H1 (cell line): Measurements from ENCODE around the gene ACOT7. TPM values are rescaled to one million over a fixed set of nuclear protein-coding genes. Genes with fewer than 3 reads are reported as not detected.

Experiments
- CTCF ChIA-PET: fragments of 300-600 bp; sonication (Branson Sonifier 250); formaldehyde crosslinking; loops from one replicate; lab custom pipeline; 2021; ENCODE audit not compliant: partially characterized antibody; lab: Charles Lee
- POLR2A ChIA-PET: fragments of 300-600 bp; sonication (Branson Sonifier 250); formaldehyde crosslinking; loops from one replicate; lab custom pipeline; 2021; ENCODE audit warnings: inconsistent platforms; ENCODE audit not compliant: partially characterized antibody; lab: Charles Lee
- DNase-seq, 2 experiments: peaks; one replicate each; pipeline versions ENCODE4 v3.0.0 to v3.0.0-alpha.2; 2010 to 2022; ENCODE audit warnings: low spot score in 2 of 2, low read depth in 1 of 2, mixed read lengths in 1 of 2
- FAIRE-seq: peaks from 2 replicates; lab custom pipeline; 2011; peaks lifted over from hg19 to GRCh38; lab: Jason Lieb, UNC
- H2AFZ ChIP-seq: 2 replicates; pipeline ENCODE4 v1.8.1; 2012; ENCODE audit warnings: low read length, inconsistent platforms
- H2AK5ac ChIP-seq: 2 replicates; pipeline ENCODE4 v1.6.1; 2013; ENCODE audit warnings: low read depth, low read length
- H2BK120ac ChIP-seq: replicated peaks from 2 replicates; pipeline ENCODE3; 2013; ENCODE audit warnings: low read depth, low read length, inconsistent platforms
- H2BK12ac ChIP-seq: 2 replicates; pipeline ENCODE4 v1.6.1; 2013; ENCODE audit warnings: low read depth, low read length
- H2BK15ac ChIP-seq: 2 replicates; pipeline ENCODE4 v1.6.1; 2013; ENCODE audit warnings: low read length
- H2BK20ac ChIP-seq: 2 replicates; pipeline ENCODE4 v1.6.1; 2013; ENCODE audit warnings: low read length
- H2BK5ac ChIP-seq: 2 replicates; pipeline ENCODE4 v1.6.1; 2013; ENCODE audit warnings: low read depth, low read length
- H3K14ac ChIP-seq: 2 replicates; pipeline ENCODE4 v1.6.1; 2013; ENCODE audit warnings: inconsistent platforms; ENCODE audit not compliant: insufficient read length
- H3K18ac ChIP-seq: 2 replicates; pipeline ENCODE4 v1.6.1; 2013; ENCODE audit warnings: low read length; ENCODE audit errors: extremely low read depth
- H3K23ac ChIP-seq: 2 replicates; pipeline ENCODE4 v1.6.1; 2013; ENCODE audit warnings: inconsistent platforms; ENCODE audit not compliant: insufficient read length
- H3K23me2 ChIP-seq: 2 replicates; pipeline ENCODE4 v1.6.1; 2013; ENCODE audit warnings: low read depth, low read length
- H3K27ac ChIP-seq: 2 replicates; pipeline ENCODE4 v1.6.1; 2011; ENCODE audit warnings: low read depth, low read length, inconsistent platforms
- H3K27me3 ChIP-seq, 4 experiments: replicated peaks in 1 of 4; 1 replicate in 1 of 4; 2 replicates in 3 of 4; pipeline versions ENCODE4 v1.6.1 to v1.8.1; 2011 to 2013; ENCODE audit warnings: low read length in 3 of 4, mild to moderate bottlenecking in 3 of 4, inconsistent platforms in 2 of 4, mixed read lengths in 2 of 4, moderate library complexity in 1 of 4; ENCODE audit not compliant: control insufficient read depth in 3 of 4, insufficient read depth in 3 of 4; ENCODE audit errors: extremely low read depth in 1 of 4
- H3K36me3 ChIP-seq, 4 experiments: 2 replicates each; pipeline versions ENCODE4 v1.6.1 to v1.8.1; 2011 to 2013; ENCODE audit warnings: mild to moderate bottlenecking in 4 of 4, low read length in 3 of 4, moderate library complexity in 2 of 4, control low read depth in 1 of 4, inconsistent platforms in 1 of 4; ENCODE audit not compliant: insufficient read depth in 4 of 4, control insufficient read depth in 2 of 4
- H3K4ac ChIP-seq: replicated peaks from 2 replicates; pipeline ENCODE3; 2013; ENCODE audit warnings: low read length, low read depth, mixed read lengths, inconsistent platforms; ENCODE audit not compliant: insufficient read length
- H3K4me1 ChIP-seq, 4 experiments: replicated peaks in 1 of 4; 1 replicate in 1 of 4; 2 replicates in 3 of 4; pipeline versions ENCODE4 v1.6.1 to v1.8.1; 2011 to 2013; ENCODE audit warnings: low read length in 3 of 4, inconsistent platforms in 2 of 4, mixed read lengths in 1 of 4; ENCODE audit not compliant: insufficient read depth in 4 of 4, control insufficient read depth in 3 of 4
- H3K4me2 ChIP-seq, 2 experiments: 2 replicates each; pipeline versions ENCODE4 v1.6.1 to v1.8.1; 2011 to 2013; ENCODE audit warnings: low read depth in 2 of 2, low read length in 2 of 2, control low read depth in 1 of 2, inconsistent platforms in 1 of 2, mild to moderate bottlenecking in 1 of 2; ENCODE audit not compliant: insufficient read depth in 1 of 2
- H3K4me3 ChIP-seq, 4 experiments: fragments of 200-600, 300-600 bp in 1 of 4; sonication (generic), shearing (Covaris generic), sonication (Bioruptor Twin) in 1 of 4; 2 replicates each; pipeline versions ENCODE4 v1.5.1 to v1.8.1; 2011 to 2016; ENCODE audit warnings: low read length in 4 of 4, low read depth in 3 of 4, control low read depth in 2 of 4, inconsistent platforms in 2 of 4, mild to moderate bottlenecking in 2 of 4, mixed read lengths in 1 of 4, moderate library complexity in 1 of 4; ENCODE audit not compliant: insufficient read depth in 2 of 4; ENCODE audit errors: extremely low read depth in 1 of 4
- H3K56ac ChIP-seq: replicated peaks from 2 replicates; pipeline ENCODE3; 2013; ENCODE audit warnings: low read depth, mild to moderate bottlenecking, mixed read lengths, low read length, inconsistent platforms; ENCODE audit not compliant: insufficient read length
- H3K79me1 ChIP-seq: 2 replicates; pipeline ENCODE4 v1.6.1; 2013; ENCODE audit warnings: low read depth, low read length, control low read depth
- H3K79me2 ChIP-seq, 2 experiments: 2 replicates each; pipeline versions ENCODE4 v1.6.1 to v1.8.1; 2012 to 2013; ENCODE audit warnings: low read length in 2 of 2, mild to moderate bottlenecking in 2 of 2, inconsistent platforms in 1 of 2; ENCODE audit not compliant: insufficient read depth in 2 of 2, control insufficient read depth in 1 of 2
- H3K9ac ChIP-seq, 4 experiments: replicated peaks in 1 of 4; 1 replicate in 1 of 4; 2 replicates in 3 of 4; pipeline versions ENCODE4 v1.6.1 to v1.8.1; 2011 to 2013; ENCODE audit warnings: low read depth in 3 of 4, low read length in 3 of 4, control low read depth in 2 of 4, mild to moderate bottlenecking in 2 of 4, moderate library complexity in 2 of 4, inconsistent platforms in 1 of 4; ENCODE audit errors: extremely low read depth in 1 of 4
- H3K9me3 ChIP-seq, 2 experiments: 2 replicates each; pipeline versions ENCODE4 v1.6.1 to v1.8.1; 2012 to 2013; ENCODE audit warnings: mild to moderate bottlenecking in 2 of 2, moderate library complexity in 2 of 2, control low read depth in 1 of 2, inconsistent platforms in 1 of 2, low read depth in 1 of 2, low read length in 1 of 2, mixed read lengths in 1 of 2; ENCODE audit not compliant: insufficient read depth in 2 of 2
- H4K20me1 ChIP-seq, 2 experiments: replicated peaks in 1 of 2; 2 replicates each; pipeline versions ENCODE3 to v1.8.1; 2011 to 2013; ENCODE audit warnings: inconsistent platforms in 2 of 2, low read length in 2 of 2, mild to moderate bottlenecking in 1 of 2; ENCODE audit not compliant: insufficient read depth in 2 of 2, control insufficient read depth in 1 of 2
- H4K5ac ChIP-seq: 2 replicates; pipeline ENCODE4 v1.6.1; 2013; ENCODE audit warnings: low read length, low read depth, mixed read lengths, inconsistent platforms; ENCODE audit not compliant: insufficient read length
- H4K8ac ChIP-seq: 2 replicates; pipeline ENCODE4 v1.8.0; 2013; ENCODE audit warnings: mild to moderate bottlenecking, moderate library complexity, low read length, inconsistent platforms; ENCODE audit not compliant: insufficient read depth; ENCODE audit errors: extremely low read depth
- H4K91ac ChIP-seq: replicated peaks from 2 replicates; pipeline ENCODE3; 2013; ENCODE audit warnings: low read length, mixed read lengths, inconsistent platforms; ENCODE audit not compliant: insufficient read length
- HDAC6 ChIP-seq: IDR thresholded peaks from one replicate; pipeline ENCODE4 v1.7.1; 2012; ENCODE audit warnings: low read depth, mild to moderate bottlenecking, inconsistent platforms, low read length, moderate library complexity
- PHF8 ChIP-seq: fragments of 200-600 bp; sonication (generic); conservative IDR thresholded peaks from 2 replicates; pipeline ENCODE4 v1.7.1; 2012; ENCODE audit warnings: low read depth, mild to moderate bottlenecking, inconsistent platforms, low read length, moderate library complexity
- USF2 ChIP-seq: IDR thresholded peaks from 2 replicates; pipeline ENCODE4 v1.6.1; 2011; ENCODE audit warnings: low read length, improper control_type of control experiment
- WGBS, 2 experiments: shearing (Covaris generic) in 1 of 2; methylation state at CpG; one replicate each; pipeline versions ENCODE4 v1.1.6 to v1.1.7; 2013 to 2015; ENCODE audit warnings: low lambda C conversion rate in 2 of 2, mixed read lengths in 2 of 2, inconsistent platforms in 1 of 2, low coverage in 1 of 2, missing lambda C conversion rate in 1 of 2; ENCODE audit not compliant: insufficient replicate concordance in 2 of 2, insufficient coverage in 1 of 2, insufficient read length in 1 of 2; ENCODE audit errors: extremely low coverage in 1 of 2, missing lambda C conversion rate in 1 of 2; 5-methylcytosine and 5-hydroxymethylcytosine counted together
- polyA plus RNA-seq, 7 experiments: library from polyadenylated mRNA; depleted of rRNA in 3 of 7; stranded (reverse) in 5 of 7; unstranded in 2 of 7; fragments of >200 nt in 5 of 7; fragments of 200-250 nt in 2 of 7; gene quantifications; 1 replicate in 5 of 7; 2 replicates in 1 of 7; 4 replicates in 1 of 7; pipeline versions ENCODE4 v1.2.1 to v1.2.3, GENCODE V29; 2011 to 2013; ENCODE audit warnings: missing spikeins in 2 of 7, mixed read lengths in 2 of 7
- total RNA-seq: library from RNA; stranded (reverse); fragmentation: NEBNext Ultra II Directional; extraction: Animal tissue kit (Norgen Biotek cat#: 25700); gene quantifications from 2 replicates; pipeline ENCODE4 v1.2.1, GENCODE V29; 2021
- TF ChIP-seq, protein P1 (sequence below): IDR thresholded peaks from 2 replicates; pipeline ENCODE4 v1.6.1; 2012; ENCODE audit warnings: inconsistent platforms

Gene ACOT7
- total and polyA plus RNA-seq, 2 of the 8 experiments (the other 6 are each of a cell fraction or from before 2014, with no cell fraction given), result 151 to 214 TPM

DNA sequence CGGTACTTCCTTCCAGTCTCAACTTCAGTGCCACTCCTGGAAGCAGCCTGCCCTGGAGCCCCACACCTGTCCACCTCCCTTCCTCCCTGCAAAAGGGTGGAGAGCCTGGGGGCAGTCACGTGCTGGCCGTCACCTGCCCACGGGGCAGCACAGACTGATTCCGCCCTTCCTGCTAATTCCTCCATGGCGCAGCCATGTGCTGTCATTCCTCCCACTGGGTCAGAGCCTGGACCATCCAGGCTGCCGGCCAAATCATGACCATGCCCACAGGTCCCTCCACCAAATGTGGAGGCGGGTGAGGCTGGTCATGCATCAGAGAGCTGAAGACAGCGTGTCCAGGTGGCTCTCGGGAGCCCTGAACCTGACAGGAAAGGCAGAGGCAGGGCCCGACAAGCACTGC lies 108.2 kb downstream of the ACOT7 start:
- no peak overlapping the region for H3K4me2 ChIP-seq
- CTCF ChIA-PET, result interaction anchor here (1.2 to 10.6 kb wide), 6 partner anchors 11 to 80 kb away, joined by 3 to 122 read pairs (median 8); partner anchors contain the start of gene RNF207
- H2BK12ac ChIP-seq, result no peak overlapping the region
- H3K79me2 ChIP-seq, result no peaks in the 10 kb centered on the region
- H4K91ac ChIP-seq, result no peak overlapping the region
- no peak for TF ChIP-seq HDAC6
- no peak for TF ChIP-seq PHF8
- TF ChIP-seq, protein P1, sequence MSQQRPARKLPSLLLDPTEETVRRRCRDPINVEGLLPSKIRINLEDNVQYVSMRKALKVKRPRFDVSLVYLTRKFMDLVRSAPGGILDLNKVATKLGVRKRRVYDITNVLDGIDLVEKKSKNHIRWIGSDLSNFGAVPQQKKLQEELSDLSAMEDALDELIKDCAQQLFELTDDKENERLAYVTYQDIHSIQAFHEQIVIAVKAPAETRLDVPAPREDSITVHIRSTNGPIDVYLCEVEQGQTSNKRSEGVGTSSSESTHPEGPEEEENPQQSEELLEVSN, result no peak
- TF ChIP-seq USF2, result no peak
- TF ChIP-seq, all 59 proteins: peak for 0
- Histone ChIP-seq H3K23ac (no peak overlapping the region), H4K8ac (no peak overlapping the region), H2BK15ac (no peak overlapping the region), H2BK20ac (no peak overlapping the region), H3K36me3 (no peaks in the 10 kb centered on the region; a peak in 1 of 8 replicates), H3K27ac (no peak overlapping the region), H3K14ac (no peak overlapping the region), H3K79me1 (no peaks in the 10 kb centered on the region), H3K9ac (no peak overlapping the region), H2BK120ac (no peak overlapping the region), H3K23me2 (no peaks in the 10 kb centered on the region), H4K20me1 (peaks cover 7 to 8% of the 10 kb centered on the region in 2 experiments), H2AK5ac (no peak overlapping the region), H2BK5ac (no peak overlapping the region; the same call in 1 of the 2 replicates), H2AFZ (no peak overlapping the region), H4K5ac (no peak overlapping the region), H3K56ac (no peak overlapping the region), H3K9me3 (no peaks in the 10 kb centered on the region), H3K4me3 (no peak overlapping the region), H3K27me3 (no peaks in the 10 kb centered on the region), H3K4me1 (no peaks in the 10 kb centered on the region), H3K4ac (no peak overlapping the region), H3K18ac (no peak overlapping the region)
- no peak for FAIRE-seq
- DNase-seq, result no peak
- POLR2A ChIA-PET, result no interaction called here
- 94% methylated on average over 10 of the region's 11 CpGs; no CpG with 5 or more reads in 1 of the 2 experiments for WGBS, 2 experiments
